Sigmoid colon (tissue), 4 donors: Measurements from ENCODE around the gene RHOU.

Experiments used
- CTCF ChIP-seq, 4 experiments: fragments of 450-650 bp in 3 of 4; fragments of 200-600 bp in 1 of 4; IDR thresholded peaks; one replicate each; pipeline ENCODE4 v1.5.1; 2016 to 2019; ENCODE audit warnings: antibody characterized with exemption in 4 of 4, mild to moderate bottlenecking in 3 of 4, moderate library complexity in 2 of 4
- EP300 ChIP-seq, 4 donors: sonication (generic); formaldehyde crosslinking; IDR thresholded peaks; one replicate each; pipeline ENCODE4 v1.6.1; 2017; ENCODE audit warnings: antibody characterized with exemption in 4 of 4

GRCh38 chr1:228795596-228795995 is 60.3 kb downstream of the RHOU start:
- no peak for TF ChIP-seq CTCF (IDR thresholded peaks at IDR 0.05)
- no peak for TF ChIP-seq EP300 (IDR thresholded peaks at IDR 0.05)
